HFFc6 (cell line): ENCODE data around the gene LIPE. TPM values are rescaled to one million over a fixed set of nuclear protein-coding genes. Genes with fewer than 3 reads are reported as not detected.

Experiments
- DNase-seq: peaks from one replicate; pipeline ENCODE4 v3.0.0-alpha.2; 2018
- H3K27ac Mint-ChIP-seq: 2 replicates; pipeline ENCODE4 v1.8.0; 2020; ENCODE audit warnings: mild to moderate bottlenecking, mixed read lengths
- H3K27me3 Mint-ChIP-seq: 2 replicates; pipeline ENCODE4 v1.8.0; 2021; ENCODE audit warnings: mild to moderate bottlenecking, moderate library complexity, mixed read lengths; ENCODE audit not compliant: insufficient read depth
- H3K36me3 Mint-ChIP-seq: 2 replicates; pipeline ENCODE4 v1.8.0; 2021; ENCODE audit warnings: low read depth, mixed read lengths
- H3K4me1 Mint-ChIP-seq: 2 replicates; pipeline ENCODE4 v1.8.0; 2020; ENCODE audit warnings: low read depth, mixed read lengths
- H3K4me3 Mint-ChIP-seq: 2 replicates; pipeline ENCODE4 v1.8.0; 2020; ENCODE audit warnings: mild to moderate bottlenecking, moderate library complexity, mixed read lengths
- H3K9me3 Mint-ChIP-seq: 2 replicates; pipeline ENCODE4 v1.8.0; 2020; ENCODE audit warnings: mild to moderate bottlenecking, mixed read lengths
- total RNA-seq, 6 experiments: library from RNA; stranded (reverse); fragmentation: NEBNext Ultra II Directional; extraction: Animal tissue kit (Norgen Biotek cat#: 25700); gene quantifications; 2 replicates in 1 of 6; 3 replicates in 5 of 6; pipeline ENCODE4 v1.2.3, GENCODE V29; 2021
- TF ChIP-seq, protein P1 (sequence below): fragments of 200-600 bp; sonication (generic); IDR thresholded peaks from 2 replicates; pipeline ENCODE4 v1.5.0; 2021; ENCODE audit warnings: antibody characterized with exemption, mild to moderate bottlenecking

Gene LIPE
- total RNA-seq, 6 experiments from 2014 or later = 4.7 to 9.2 (median 7.1) TPM

DNA sequence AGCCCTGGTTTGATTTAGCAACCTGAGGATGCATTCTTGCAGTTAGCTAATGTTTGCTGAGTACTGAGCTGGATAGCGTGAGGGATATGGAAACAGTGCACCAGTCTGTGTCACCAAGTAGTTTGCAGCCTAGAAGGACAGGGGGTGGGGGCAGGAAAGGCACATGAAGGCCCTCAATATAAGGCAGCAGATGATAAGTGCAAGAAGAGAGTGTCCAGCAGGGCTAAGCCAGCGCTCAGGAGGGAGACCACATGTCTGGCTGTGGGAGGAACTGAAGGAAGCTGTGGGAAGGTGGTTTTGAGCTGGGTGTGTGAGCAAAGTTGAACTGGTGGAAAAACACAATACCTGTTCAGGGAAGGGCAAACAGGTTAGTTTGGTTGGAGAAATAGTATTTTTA lies 13.9 kb upstream of the LIPE start:
- TF ChIP-seq, protein P1, sequence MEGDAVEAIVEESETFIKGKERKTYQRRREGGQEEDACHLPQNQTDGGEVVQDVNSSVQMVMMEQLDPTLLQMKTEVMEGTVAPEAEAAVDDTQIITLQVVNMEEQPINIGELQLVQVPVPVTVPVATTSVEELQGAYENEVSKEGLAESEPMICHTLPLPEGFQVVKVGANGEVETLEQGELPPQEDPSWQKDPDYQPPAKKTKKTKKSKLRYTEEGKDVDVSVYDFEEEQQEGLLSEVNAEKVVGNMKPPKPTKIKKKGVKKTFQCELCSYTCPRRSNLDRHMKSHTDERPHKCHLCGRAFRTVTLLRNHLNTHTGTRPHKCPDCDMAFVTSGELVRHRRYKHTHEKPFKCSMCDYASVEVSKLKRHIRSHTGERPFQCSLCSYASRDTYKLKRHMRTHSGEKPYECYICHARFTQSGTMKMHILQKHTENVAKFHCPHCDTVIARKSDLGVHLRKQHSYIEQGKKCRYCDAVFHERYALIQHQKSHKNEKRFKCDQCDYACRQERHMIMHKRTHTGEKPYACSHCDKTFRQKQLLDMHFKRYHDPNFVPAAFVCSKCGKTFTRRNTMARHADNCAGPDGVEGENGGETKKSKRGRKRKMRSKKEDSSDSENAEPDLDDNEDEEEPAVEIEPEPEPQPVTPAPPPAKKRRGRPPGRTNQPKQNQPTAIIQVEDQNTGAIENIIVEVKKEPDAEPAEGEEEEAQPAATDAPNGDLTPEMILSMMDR = no peak
- H3K27ac Mint-ChIP-seq = no peak overlapping the region
- H3K36me3 Mint-ChIP-seq = no peaks in the 10 kb centered on the region
- peaks cover 24% of the 10 kb centered on the region for H3K27me3 Mint-ChIP-seq
- DNase-seq = no peak
- no peaks in the 10 kb centered on the region for H3K9me3 Mint-ChIP-seq
- no peak overlapping the region for H3K4me3 Mint-ChIP-seq
- H3K4me1 Mint-ChIP-seq = peaks cover 10% of the 10 kb centered on the region; the same call in 1 of the 2 replicates

DNA sequence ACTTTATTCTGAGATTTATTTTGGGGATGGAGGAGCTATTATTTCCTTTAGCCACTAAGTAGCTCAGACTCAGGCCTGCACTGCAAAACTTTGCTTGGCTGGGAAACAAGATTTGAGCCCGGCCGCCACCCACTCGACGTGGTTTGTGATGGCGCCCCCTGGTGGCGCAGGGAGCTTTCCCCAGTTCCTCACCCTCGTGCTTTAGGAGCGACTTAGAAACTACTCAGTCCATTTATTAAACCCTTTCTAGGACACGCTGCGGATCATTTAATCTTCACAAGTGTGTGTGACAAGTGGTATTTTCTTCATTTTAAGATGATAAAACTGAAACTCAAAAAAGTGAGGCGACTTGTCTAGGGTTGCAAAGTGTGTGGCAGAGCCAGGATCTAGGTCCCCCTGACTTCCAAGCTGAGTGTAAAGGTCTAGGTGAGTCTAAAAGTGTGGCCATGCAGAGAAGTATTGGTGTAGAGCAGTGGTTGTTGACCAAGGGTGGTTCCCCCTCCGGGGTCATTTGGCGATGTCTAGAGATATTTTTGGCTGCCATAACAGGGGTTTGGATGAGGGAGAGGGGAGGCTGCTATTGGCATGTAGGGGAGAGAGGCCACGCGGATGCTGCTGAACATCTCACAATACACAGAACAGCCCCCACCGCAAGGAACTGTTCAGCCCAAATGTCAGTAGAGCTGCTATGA lies 13.3 kb upstream of the LIPE start:
- DNase-seq = peak; percentile 61
- Mint-ChIP-seq H3K27me3 (peaks cover 22% of the 10 kb centered on the region), H3K36me3 (no peaks in the 10 kb centered on the region), H3K4me1 (peaks cover 12% of the 10 kb centered on the region; the same call in 1 of the 2 replicates), H3K9me3 (no peaks in the 10 kb centered on the region), H3K4me3 (no peak overlapping the region), H3K27ac (no peak overlapping the region)
- TF ChIP-seq, protein P1 = peak; percentile 99

DNA sequence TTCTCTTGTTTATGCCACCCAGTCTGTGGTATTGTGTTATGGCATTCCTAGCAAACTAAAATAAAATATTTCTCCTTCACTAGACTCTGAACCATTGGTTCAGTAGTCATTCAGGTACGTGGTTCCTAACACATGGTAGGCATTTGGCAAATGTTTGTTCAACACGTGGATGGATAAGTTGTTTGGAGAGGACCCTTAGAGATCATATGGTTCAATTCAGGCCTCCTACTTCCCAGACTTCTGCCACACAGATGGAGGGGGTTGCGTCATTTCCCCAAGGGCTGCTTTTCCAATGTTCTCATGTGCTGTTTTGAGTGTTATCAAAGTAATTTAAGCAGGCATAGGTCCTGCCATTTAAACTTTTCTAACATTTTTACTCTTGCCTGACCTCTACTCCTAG lies 8.8 kb upstream of the LIPE start:
- TF ChIP-seq, protein P1 = no peak
- Mint-ChIP-seq H3K27ac (no peak overlapping the region), H3K4me3 (no peak overlapping the region), H3K4me1 (peaks cover 29% of the 10 kb centered on the region), H3K27me3 (peaks cover 8% of the 10 kb centered on the region), H3K9me3 (no peaks in the 10 kb centered on the region), H3K36me3 (no peaks in the 10 kb centered on the region)
- no peak for DNase-seq

- H3K9me3 Mint-ChIP-seq = no peaks in the 10 kb centered on the region
- DNase-seq = no peak
- H3K27me3 Mint-ChIP-seq = peaks cover 2% of the 10 kb centered on the region
- H3K4me3 Mint-ChIP-seq = no peak overlapping the region
- no peaks in the 10 kb centered on the region for H3K36me3 Mint-ChIP-seq
- no peak overlapping the region for H3K27ac Mint-ChIP-seq
- H3K4me1 Mint-ChIP-seq = peaks cover 29% of the 10 kb centered on the region
- TF ChIP-seq, protein P1 = no peak
Measured at GRCh38 chr19:42435316-42435715, 8.1 kb upstream of the LIPE start.

DNA sequence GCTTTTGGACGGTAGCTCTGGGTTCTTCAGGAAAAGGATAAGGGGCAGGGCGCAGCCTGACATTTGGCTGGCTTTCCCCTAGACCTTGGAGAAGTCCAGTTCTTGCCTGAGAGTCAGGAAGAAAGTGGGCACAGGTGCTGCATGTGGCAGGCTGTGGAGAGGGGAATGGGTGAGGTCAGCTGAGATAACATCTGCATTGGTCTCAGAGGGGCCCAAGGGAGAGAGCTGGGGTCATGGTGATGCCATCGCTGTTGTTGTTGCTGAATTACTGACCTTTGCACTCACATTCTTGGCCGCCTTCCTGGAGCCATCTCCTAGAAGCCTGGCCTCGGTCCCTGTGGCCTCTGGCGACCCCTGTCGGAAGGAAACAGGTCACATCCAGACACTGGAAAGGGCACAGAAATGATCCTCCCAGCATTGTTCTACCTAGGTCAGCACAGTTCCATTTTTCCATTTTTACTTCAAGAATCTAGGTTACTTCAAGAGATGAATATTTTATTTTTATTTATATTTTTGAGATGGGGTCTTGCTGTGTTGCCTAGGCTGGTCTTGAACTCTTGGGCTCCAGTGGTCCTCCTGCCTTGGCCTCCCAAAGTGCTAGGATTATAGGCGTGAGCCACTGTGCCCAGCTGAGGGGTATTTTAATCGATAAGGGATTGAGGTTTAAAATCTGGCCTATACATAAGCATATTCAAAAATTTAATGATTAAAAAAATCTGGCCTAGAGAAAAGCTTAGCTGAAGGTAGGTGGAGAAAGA lies 6.5 kb upstream of the LIPE start:
- Mint-ChIP-seq H3K27ac (no peak overlapping the region), H3K36me3 (no peaks in the 10 kb centered on the region), H3K4me3 (no peak overlapping the region), H3K27me3 (peaks cover 2% of the 10 kb centered on the region), H3K9me3 (no peaks in the 10 kb centered on the region), H3K4me1 (peaks cover 29% of the 10 kb centered on the region)
- DNase-seq = peak; percentile 18
- TF ChIP-seq, protein P1 = peak; percentile 78
